Spleen (tissue), 11 donors: ENCODE data around the gene RPL7A. TPM values are rescaled to one million over a fixed set of nuclear protein-coding genes. Genes with fewer than 3 reads are reported as not detected.

Source experiments
- DNase-seq: peaks from one replicate; pipeline ENCODE4 v3.0.0-alpha.2; 2020
- H3K27ac ChIP-seq, 8 donors: fragments of 200-600 bp; sonication (generic) in 7 of 8; 1 replicate in 4 of 8; 2 replicates in 4 of 8; pipeline versions ENCODE4 v1.5.0 to v1.8.0; 2016 to 2021; ENCODE audit warnings: inconsistent platforms in 4 of 8, mild to moderate bottlenecking in 4 of 8, moderate library complexity in 1 of 8
- H3K27me3 ChIP-seq, 7 donors: fragments of 200-600 bp; sonication (generic) in 6 of 7; replicated peaks in 1 of 7; 1 replicate in 4 of 7; 2 replicates in 3 of 7; pipeline versions ENCODE4 v1.5.0 to v1.8.0; 2016 to 2021; ENCODE audit warnings: inconsistent platforms in 3 of 7, mild to moderate bottlenecking in 1 of 7
- H3K36me3 ChIP-seq, 6 donors: fragments of 200-600 bp; sonication (generic) in 5 of 6; 1 replicate in 4 of 6; 2 replicates in 2 of 6; pipeline versions ENCODE4 v1.5.0 to v1.8.0; 2016 to 2021; ENCODE audit warnings: inconsistent platforms in 2 of 6
- H3K4me1 ChIP-seq, 6 donors: fragments of 200-600 bp; sonication (generic) in 5 of 6; 1 replicate in 3 of 6; 2 replicates in 3 of 6; pipeline versions ENCODE4 v1.5.0 to v1.8.0; 2016 to 2021; ENCODE audit warnings: inconsistent platforms in 3 of 6
- H3K4me3 ChIP-seq, 8 donors: fragments of 200-600 bp; sonication (generic) in 7 of 8; 1 replicate in 4 of 8; 2 replicates in 4 of 8; pipeline versions ENCODE4 v1.5.0 to v1.8.0; 2016 to 2021; ENCODE audit warnings: inconsistent platforms in 4 of 8, mild to moderate bottlenecking in 4 of 8, moderate library complexity in 2 of 8
- H3K9me3 ChIP-seq, 8 donors: fragments of 200-600 bp; sonication (generic) in 7 of 8; 1 replicate in 4 of 8; 2 replicates in 4 of 8; pipeline versions ENCODE4 v1.5.0 to v1.8.0; 2016 to 2021; ENCODE audit warnings: inconsistent platforms in 4 of 8
- POLR2A ChIP-seq, 3 donors: fragments of 450-650 bp; IDR thresholded peaks; one replicate each; pipeline ENCODE4 v1.5.1; 2017; ENCODE audit warnings: antibody characterized with exemption in 3 of 3, mild to moderate bottlenecking in 1 of 3
- POLR2AphosphoS5 ChIP-seq, 3 donors: sonication (generic); formaldehyde crosslinking; IDR thresholded peaks; one replicate each; pipeline ENCODE4 v1.5.1; 2017; ENCODE audit warnings: antibody characterized with exemption in 3 of 3
- WGBS, 5 donors: extraction: QIAGEN DNeasy Blood & Tissue Kit in 3 of 5; methylation state at CpG; one replicate each; pipeline versions ENCODE4 v1.1.5 to v1.1.7; 2013 to 2018; 5-methylcytosine and 5-hydroxymethylcytosine counted together
- intact Hi-C: fragments of 100-400 bp; cut with DNase I; formaldehyde crosslinking; loops from one replicate; pipeline ENCODE4 v1.15.0; 2023; ENCODE audit warnings: low total_unique reads
- polyA plus RNA-seq, 3 donors: library from polyadenylated mRNA; stranded (reverse); fragments of 200-250 nt; gene quantifications; one replicate each; pipeline ENCODE4 v1.2.1, GENCODE V29; 2013
- total RNA-seq, 7 donors: library from RNA; depleted of rRNA in 3 of 7; stranded (reverse); fragments of >200 nt in 3 of 7; fragmentation: NEBNext Ultra II Directional in 4 of 7; extraction: Animal tissue kit (Norgen Biotek cat#: 25700) in 4 of 7; gene quantifications; one replicate each; pipeline versions ENCODE4 v1.1.0 to v1.2.1, GENCODE V29; 2016 to 2021
- TF ChIP-seq, protein P1 (sequence below), 11 experiments: fragments of 200-600 bp in 7 of 11; fragments of 450-650 bp in 4 of 11; sonication (generic) in 4 of 11; IDR thresholded peaks in 8 of 11; conservative IDR thresholded peaks in 3 of 11; 1 replicate in 7 of 11; 2 replicates in 4 of 11; pipeline versions ENCODE4 v1.4.0 to v1.8.0; 2016 to 2021; ENCODE audit warnings: antibody characterized with exemption in 11 of 11, inconsistent platforms in 4 of 11, mild to moderate bottlenecking in 1 of 11
- donor health status: healthy with polysubstance abuse.
- donor health status: DM: no; HTN: no; CAD: no; lungs with moderate emphysema.
- donor health status: DM: no; HTN: no; CAD: no.
- donor health status: Bipolar disorder and iron deficiency.
- donor health status: healthy.
- donor health status: DM: no; HTN: no; CAD: no.
- donor health status: DM: yes; HTN: yes; CAD: no.

Gene RPL7A
- total and polyA plus RNA-seq, 10 donors, result 1,381 to 6,342 (median 1,755) TPM

DNA sequence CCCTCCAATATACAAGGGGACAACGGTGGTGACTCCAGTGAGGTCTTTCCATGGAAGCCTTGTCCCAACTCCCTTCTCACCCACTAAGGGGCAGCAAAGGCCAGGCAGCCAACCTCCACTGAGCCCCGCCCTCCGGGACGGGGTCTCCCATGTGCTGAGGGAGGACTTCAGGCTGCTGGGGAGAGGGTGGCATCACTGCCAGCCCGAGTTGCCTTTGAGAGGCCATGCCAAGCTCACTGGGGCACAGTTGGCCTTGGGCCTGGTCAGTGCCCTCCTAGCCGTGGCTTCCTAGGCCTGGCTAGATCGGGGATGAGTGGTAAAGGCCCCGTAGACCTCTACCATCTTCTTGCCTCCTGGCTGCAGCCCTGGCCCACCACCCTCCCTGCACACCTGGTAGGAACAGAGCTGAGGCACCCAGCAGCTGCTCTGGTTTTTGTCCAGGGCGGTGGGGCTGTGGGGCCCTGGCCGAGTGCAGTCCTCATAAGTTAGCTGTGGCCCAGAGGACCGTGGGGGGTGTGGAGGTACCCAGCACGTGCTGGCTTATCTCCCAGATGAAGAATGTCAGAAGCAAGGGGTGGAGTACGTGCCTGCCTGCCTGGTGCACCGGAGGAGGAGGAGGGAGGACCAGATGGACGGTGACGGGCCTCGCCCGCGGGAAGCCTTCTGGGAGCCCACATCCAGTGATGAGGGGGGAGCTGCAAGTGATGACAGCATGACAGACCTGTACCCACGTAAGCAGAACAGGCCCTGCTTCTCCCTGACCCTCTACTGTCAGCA is 11.6 kb downstream of the RPL7A start:
- TF ChIP-seq POLR2A (IDR thresholded peaks at IDR 0.05), result no peak
- peak in 2 of 3 donors; percentile 2 to 63 for TF ChIP-seq POLR2AphosphoS5 (IDR thresholded peaks at IDR 0.05)
- TF ChIP-seq, protein P1, sequence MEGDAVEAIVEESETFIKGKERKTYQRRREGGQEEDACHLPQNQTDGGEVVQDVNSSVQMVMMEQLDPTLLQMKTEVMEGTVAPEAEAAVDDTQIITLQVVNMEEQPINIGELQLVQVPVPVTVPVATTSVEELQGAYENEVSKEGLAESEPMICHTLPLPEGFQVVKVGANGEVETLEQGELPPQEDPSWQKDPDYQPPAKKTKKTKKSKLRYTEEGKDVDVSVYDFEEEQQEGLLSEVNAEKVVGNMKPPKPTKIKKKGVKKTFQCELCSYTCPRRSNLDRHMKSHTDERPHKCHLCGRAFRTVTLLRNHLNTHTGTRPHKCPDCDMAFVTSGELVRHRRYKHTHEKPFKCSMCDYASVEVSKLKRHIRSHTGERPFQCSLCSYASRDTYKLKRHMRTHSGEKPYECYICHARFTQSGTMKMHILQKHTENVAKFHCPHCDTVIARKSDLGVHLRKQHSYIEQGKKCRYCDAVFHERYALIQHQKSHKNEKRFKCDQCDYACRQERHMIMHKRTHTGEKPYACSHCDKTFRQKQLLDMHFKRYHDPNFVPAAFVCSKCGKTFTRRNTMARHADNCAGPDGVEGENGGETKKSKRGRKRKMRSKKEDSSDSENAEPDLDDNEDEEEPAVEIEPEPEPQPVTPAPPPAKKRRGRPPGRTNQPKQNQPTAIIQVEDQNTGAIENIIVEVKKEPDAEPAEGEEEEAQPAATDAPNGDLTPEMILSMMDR (IDR thresholded peaks at IDR 0.05 in 8 of 11, conservative IDR thresholded peaks at IDR 0.05 in 3 of 11), result peak in 1 of 11 experiments; percentile 24
- no peaks in the 10 kb centered on the region for H3K27me3 ChIP-seq
- no peak overlapping the region for H3K4me3 ChIP-seq
- DNase-seq, result no peak
- H3K36me3 ChIP-seq, result peaks cover 0 to 72% (median 51%) of the 10 kb centered on the region in 6 donors
- 71 to 82% (median 73%) methylated on average over 13 to 20 of the region's 20 CpGs for WGBS, 5 donors
- H3K9me3 ChIP-seq, result no peaks in the 10 kb centered on the region
- H3K4me1 ChIP-seq, result peaks cover 19 to 73% (median 45%) of the 10 kb centered on the region in 6 donors
- intact Hi-C loops, result no loop called here
- H3K27ac ChIP-seq, result peak overlapping the region in 2 of 8 donors; percentile 21 to 91

DNA sequence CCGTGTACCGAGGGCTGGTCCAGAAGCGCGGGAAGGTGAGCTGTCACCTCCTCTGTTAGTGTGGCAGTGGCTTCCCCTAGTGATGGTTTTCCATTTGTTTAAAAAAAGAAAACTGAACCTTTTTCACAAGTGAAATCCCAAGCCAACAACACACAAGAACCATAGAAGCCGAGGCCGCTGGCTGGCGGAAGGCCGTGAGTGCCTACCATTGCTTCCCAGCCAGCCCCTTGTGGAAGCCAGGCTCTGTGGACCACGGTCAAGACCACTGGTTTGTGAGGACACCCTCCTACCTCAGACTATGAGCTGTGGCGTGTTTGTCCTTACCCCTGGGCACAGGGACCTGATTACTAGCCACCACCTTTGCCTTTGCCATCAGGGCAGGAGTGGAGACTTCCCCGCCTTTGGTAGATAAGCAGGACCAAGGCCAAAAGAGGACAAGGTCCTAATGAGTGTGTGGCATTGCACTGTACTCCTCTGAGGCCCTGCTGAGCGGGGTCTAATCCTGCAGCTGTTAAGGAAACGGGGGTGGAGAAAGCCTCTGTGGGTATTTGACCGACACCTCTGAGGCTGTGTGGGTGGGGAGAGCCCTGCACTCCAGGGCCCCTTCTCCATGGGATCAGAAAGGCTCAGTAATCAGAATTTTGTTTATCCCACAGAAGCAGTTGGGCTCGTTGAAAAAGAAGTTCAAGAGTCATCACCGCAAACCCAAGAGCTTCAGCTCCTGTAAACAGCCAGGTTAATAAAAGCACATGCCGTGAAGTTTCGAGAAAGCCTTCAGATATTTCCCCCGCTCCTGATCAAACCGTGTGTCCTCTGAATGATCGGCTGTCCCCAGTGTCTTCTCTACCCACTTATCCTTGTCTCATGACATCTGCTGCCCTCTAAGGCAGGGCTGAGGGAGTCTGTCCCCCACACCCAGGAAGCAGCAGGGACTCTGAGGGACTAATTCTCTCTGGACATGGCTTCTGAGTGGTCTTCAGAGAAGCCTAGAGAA is 12.7 kb downstream of the RPL7A start:
- 77 to 82% (median 81%) methylated on average over 20 to 21 of the region's 21 CpGs for WGBS, 5 donors
- H3K27me3 ChIP-seq, result no peaks in the 10 kb centered on the region
- TF ChIP-seq POLR2AphosphoS5 (IDR thresholded peaks at IDR 0.05) (peak; percentile 22 to 41 (median 41)), POLR2A (IDR thresholded peaks at IDR 0.05) (no peak)
- TF ChIP-seq, protein P1 (IDR thresholded peaks at IDR 0.05 in 8 of 11, conservative IDR thresholded peaks at IDR 0.05 in 3 of 11), result no peak
- intact Hi-C loops, result no loop called here
- H3K27ac ChIP-seq, result peak overlapping the region in 2 of 8 donors; percentile 10 to 33
- H3K9me3 ChIP-seq, result no peaks in the 10 kb centered on the region
- H3K4me1 ChIP-seq, result peaks cover 8 to 61% (median 34%) of the 10 kb centered on the region in 6 donors
- peaks cover 0 to 80% (median 62%) of the 10 kb centered on the region in 6 donors for H3K36me3 ChIP-seq
- no peak overlapping the region for H3K4me3 ChIP-seq
- no peak for DNase-seq

DNA sequence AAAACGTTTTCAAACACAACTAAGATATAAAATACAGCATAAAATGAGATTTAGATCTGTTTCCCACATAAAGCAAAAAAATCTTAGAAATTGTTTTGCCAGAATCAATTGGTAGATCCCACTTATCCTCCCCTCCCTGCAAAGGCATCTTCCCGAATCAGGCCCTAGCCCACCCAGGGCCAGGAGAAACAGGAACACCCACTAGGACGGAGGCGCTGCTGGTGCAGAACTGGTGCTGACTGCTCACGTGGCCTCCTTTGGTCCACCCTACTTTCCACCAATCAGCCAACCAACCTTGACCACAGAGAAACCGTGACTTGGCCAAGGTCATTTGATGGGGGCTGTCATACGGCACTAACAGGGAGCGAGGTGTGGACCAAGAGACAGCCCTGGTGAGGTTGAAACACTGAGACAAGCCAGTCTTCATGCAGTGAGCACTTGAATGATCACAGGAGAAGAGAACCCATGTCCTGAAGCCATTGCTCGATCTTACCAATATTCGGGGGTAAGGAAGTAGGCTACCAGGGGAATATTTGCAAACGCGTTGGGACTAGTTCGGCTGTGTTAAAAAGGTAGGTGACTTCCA is 13.6 kb downstream of the RPL7A start:
- DNase-seq, result no peak
- no peaks in the 10 kb centered on the region for H3K9me3 ChIP-seq
- no peak overlapping the region for H3K4me3 ChIP-seq
- peaks cover 8 to 61% (median 34%) of the 10 kb centered on the region in 6 donors for H3K4me1 ChIP-seq
- no peaks in the 10 kb centered on the region for H3K27me3 ChIP-seq
- peaks cover 0 to 89% (median 71%) of the 10 kb centered on the region in 6 donors for H3K36me3 ChIP-seq
- TF ChIP-seq, protein P1 (IDR thresholded peaks at IDR 0.05 in 8 of 11, conservative IDR thresholded peaks at IDR 0.05 in 3 of 11), result no peak
- peak in 1 of 3 donors; percentile 26 for TF ChIP-seq POLR2AphosphoS5 (IDR thresholded peaks at IDR 0.05)
- intact Hi-C loops, result no loop called here
- whole genome bisulfite sequencing, 5 donors, result 72 to 86% (median 81%) methylated on average over 13 of the region's 13 CpGs
- no peak overlapping the region for H3K27ac ChIP-seq
